CD8-positive, alpha-beta memory T cell (primary cell): ENCODE results near the gene RAB30. TPM values are rescaled to one million over a fixed set of nuclear protein-coding genes. Genes with fewer than 3 reads are reported as not detected.

Experiments used
- polyA plus RNA-seq: library from polyadenylated mRNA; unstranded; fragments of 300-500 nt; fragmentation: Illumina TruSeq; gene quantifications from one replicate; pipeline ENCODE4 v1.2.3, GENCODE V29; 2021
- total RNA-seq, 2 experiments: library from RNA; stranded (reverse); gene quantifications; one replicate each; pipeline ENCODE4 v1.2.3, GENCODE V29; 2021

The RAB30 gene
- total and polyA plus RNA-seq, 3 experiments from 2014 or later = 5.1 to 17.1 (median 15.7) TPM

Other genes starting within 250 kb of the RAB30 start
- gene PRCP, start 171.5 kb downstream of the RAB30 start, total RNA-seq = 10 to 100 TPM; 26.5 to 27.1 TPM
- 37.1 TPM for gene PRCP, start 171.5 kb downstream of the RAB30 start, polyA plus RNA-seq
- gene DDIAS, start 170.2 kb downstream of the RAB30 start, total RNA-seq = 10 to 100 TPM; 23.8 to 27.8 TPM
- gene DDIAS, start 170.2 kb downstream of the RAB30 start, polyA plus RNA-seq = 1.6 TPM
- 10 to 100 TPM; 58.8 to 63.7 TPM for gene PCF11, start 85.2 kb upstream of the RAB30 start, total RNA-seq
- gene PCF11, start 85.2 kb upstream of the RAB30 start, polyA plus RNA-seq = 34.2 TPM
- 10 to 100 TPM in 1 of 2 experiments, 1 to 10 TPM in 1; 9.7 to 10.3 TPM for gene ANKRD42, start 121.8 kb upstream of the RAB30 start, total RNA-seq
- gene ANKRD42, start 121.8 kb upstream of the RAB30 start, polyA plus RNA-seq = 6.0 TPM
- 10 to 100 TPM; 36.7 to 40.6 TPM for gene CCDC90B, start 214.5 kb upstream of the RAB30 start, total RNA-seq
- gene CCDC90B, start 214.5 kb upstream of the RAB30 start, polyA plus RNA-seq = 58.9 TPM